Muscle layer of colon (tissue), 2 donors: ENCODE data around the gene COG5.
"Not testable (repeated sequence)": the region's sequence is repeated elsewhere in the genome, so short reads cannot be mapped to it uniquely, and the experiment has no call there.

ENCODE experiments used
- H3K27ac ChIP-seq: one replicate; pipeline ENCODE4 v1.7.0; 2013; ENCODE audit warnings: low read depth, mild to moderate bottlenecking, low read length, moderate library complexity
- H3K27me3 ChIP-seq, 2 donors: one replicate each; pipeline ENCODE4 v1.7.0; 2013; ENCODE audit warnings: low read length in 2 of 2, mild to moderate bottlenecking in 2 of 2; ENCODE audit not compliant: insufficient read depth in 2 of 2, control insufficient read depth in 1 of 2
- H3K36me3 ChIP-seq: one replicate; pipeline ENCODE4 v1.7.0; 2013; ENCODE audit warnings: mild to moderate bottlenecking, low read length; ENCODE audit not compliant: insufficient read depth
- H3K4me1 ChIP-seq: one replicate; pipeline ENCODE4 v1.7.0; 2013; ENCODE audit warnings: mild to moderate bottlenecking, low read length; ENCODE audit not compliant: insufficient read depth
- H3K4me3 ChIP-seq, 2 donors: one replicate each; pipeline ENCODE4 v1.7.0; 2013; ENCODE audit warnings: low read length in 2 of 2, low read depth in 1 of 2, mild to moderate bottlenecking in 1 of 2, moderate library complexity in 1 of 2
- H3K9ac ChIP-seq: one replicate; pipeline ENCODE4 v1.7.0; 2013; ENCODE audit warnings: low read length
- H3K9me3 ChIP-seq: one replicate; pipeline ENCODE4 v1.7.0; 2013; ENCODE audit warnings: mild to moderate bottlenecking, low read length
- donor health status: abdominal sarcoma.
- donor health status: Adenocarcinoma of cecum.

Gene COG5

GRCh38 chr7:107233174-107233573, 330.5 kb downstream of the COG5 start:
- H3K4me1 ChIP-seq = no peaks in the 10 kb centered on the region
- H3K27me3 ChIP-seq = no peaks in the 10 kb centered on the region
- no peaks in the 10 kb centered on the region for H3K36me3 ChIP-seq
- no peak overlapping the region for H3K27ac ChIP-seq
- no peaks in the 10 kb centered on the region for H3K9me3 ChIP-seq
- H3K4me3 ChIP-seq = no peak overlapping the region
- H3K9ac ChIP-seq = no peak overlapping the region

DNA sequence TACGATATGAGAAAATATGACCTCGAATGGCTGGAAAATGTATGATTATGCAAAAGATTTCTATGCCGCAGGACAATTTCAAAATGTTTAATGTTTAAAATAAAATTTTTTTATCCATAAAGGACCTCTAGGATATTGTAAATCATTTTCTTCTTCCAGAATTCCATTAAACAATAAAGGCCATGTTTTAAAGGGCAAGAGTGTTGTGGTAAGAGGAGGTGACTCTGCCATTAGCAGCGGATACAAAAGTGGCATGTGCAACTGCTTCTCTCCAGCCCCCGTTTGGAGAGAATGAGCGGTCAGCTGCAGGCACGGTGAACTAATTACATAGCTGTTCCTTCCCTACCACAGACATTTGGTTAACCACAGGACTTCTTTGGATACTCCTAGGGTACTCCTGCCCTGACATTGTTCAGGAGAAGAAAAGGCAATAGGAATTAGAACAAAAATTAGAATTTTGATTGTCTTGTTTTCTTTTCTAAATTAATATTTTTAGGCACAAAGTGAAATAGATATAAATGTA, 331.1 kb downstream of the COG5 start:
- Histone ChIP-seq H3K36me3 (no peaks in the 10 kb centered on the region), H3K9ac (no peak overlapping the region), H3K4me1 (no peaks in the 10 kb centered on the region), H3K4me3 (no peak overlapping the region), H3K27ac (no peak overlapping the region), H3K27me3 (no peaks in the 10 kb centered on the region), H3K9me3 (no peaks in the 10 kb centered on the region)

GRCh38 chr7:107230334-107230733, 333.4 kb downstream of the COG5 start:
- Histone ChIP-seq H3K36me3 (no peaks in the 10 kb centered on the region), H3K27me3 (no peaks in the 10 kb centered on the region), H3K4me3 (no peak overlapping the region), H3K27ac (no peak overlapping the region), H3K9me3 (no peaks in the 10 kb centered on the region), H3K4me1 (no peaks in the 10 kb centered on the region), H3K9ac (no peak overlapping the region)

DNA sequence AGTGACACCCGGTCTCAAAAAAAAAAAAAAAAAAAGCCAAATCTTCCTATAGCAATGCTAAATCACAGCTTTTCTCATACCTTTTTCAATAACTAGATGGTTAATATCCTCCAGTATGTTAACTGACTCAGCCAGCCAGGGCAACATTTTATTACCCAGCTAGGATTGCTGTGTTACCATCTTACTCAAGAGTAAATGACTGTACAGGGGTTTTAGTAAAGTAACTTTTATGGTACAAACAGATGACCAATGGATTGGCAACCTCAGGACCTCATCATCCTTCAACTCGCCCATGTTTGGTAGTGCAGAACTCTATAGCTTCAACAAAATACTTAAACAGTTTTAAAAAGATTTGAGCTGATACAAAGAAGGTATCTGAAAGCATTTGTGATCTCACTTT, 335.4 kb downstream of the COG5 start:
- H3K36me3 ChIP-seq = no peaks in the 10 kb centered on the region
- no peak overlapping the region for H3K27ac ChIP-seq
- H3K27me3 ChIP-seq = no peaks in the 10 kb centered on the region

GRCh38 chr7:107224374-107225223, 339.1 kb downstream of the COG5 start:
- no peak overlapping the region for H3K4me3 ChIP-seq
- no peak overlapping the region for H3K27ac ChIP-seq
- no peak overlapping the region for H3K9ac ChIP-seq
- no peaks in the 10 kb centered on the region for H3K36me3 ChIP-seq
- no peaks in the 10 kb centered on the region for H3K9me3 ChIP-seq
- H3K4me1 ChIP-seq = no peaks in the 10 kb centered on the region
- no peaks in the 10 kb centered on the region for H3K27me3 ChIP-seq

More for the DNA sequence above, 335.4 kb downstream of the COG5 start:
- no peaks in the 10 kb centered on the region for H3K4me1 ChIP-seq
- H3K9ac ChIP-seq = no peak overlapping the region
- H3K4me3 ChIP-seq = no peak overlapping the region
- no peaks in the 10 kb centered on the region for H3K9me3 ChIP-seq

- H3K9me3 ChIP-seq, H3K4me1 ChIP-seq, H3K4me3 ChIP-seq, H3K36me3 ChIP-seq, H3K9ac ChIP-seq, H3K27ac ChIP-seq, H3K27me3 ChIP-seq: not testable (repeated sequence)
Observed at GRCh38 chr7:107220806-107221205, 342.9 kb downstream of the COG5 start.

- Histone ChIP-seq H3K27me3 (no peaks in the 10 kb centered on the region), H3K4me3 (no peak overlapping the region), H3K9ac (no peak overlapping the region), H3K4me1 (no peaks in the 10 kb centered on the region), H3K9me3 (no peaks in the 10 kb centered on the region), H3K27ac (no peak overlapping the region), H3K36me3 (no peaks in the 10 kb centered on the region)
Observed at GRCh38 chr7:107220356-107220755, 343.4 kb downstream of the COG5 start.

- Histone ChIP-seq H3K9ac (no peak overlapping the region), H3K36me3 (no peaks in the 10 kb centered on the region), H3K27me3 (no peaks in the 10 kb centered on the region), H3K4me3 (no peak overlapping the region), H3K4me1 (no peaks in the 10 kb centered on the region), H3K9me3 (no peaks in the 10 kb centered on the region), H3K27ac (no peak overlapping the region)
Observed at GRCh38 chr7:107219563-107220244, 344.0 kb downstream of the COG5 start.

GRCh38 chr7:107213945-107214344, 349.8 kb downstream of the COG5 start:
- Histone ChIP-seq H3K27me3 (no peaks in the 10 kb centered on the region), H3K9ac (no peak overlapping the region), H3K4me1 (no peaks in the 10 kb centered on the region), H3K36me3 (peaks cover 21% of the 10 kb centered on the region), H3K4me3 (no peak overlapping the region), H3K9me3 (no peaks in the 10 kb centered on the region), H3K27ac (no peak overlapping the region)

DNA sequence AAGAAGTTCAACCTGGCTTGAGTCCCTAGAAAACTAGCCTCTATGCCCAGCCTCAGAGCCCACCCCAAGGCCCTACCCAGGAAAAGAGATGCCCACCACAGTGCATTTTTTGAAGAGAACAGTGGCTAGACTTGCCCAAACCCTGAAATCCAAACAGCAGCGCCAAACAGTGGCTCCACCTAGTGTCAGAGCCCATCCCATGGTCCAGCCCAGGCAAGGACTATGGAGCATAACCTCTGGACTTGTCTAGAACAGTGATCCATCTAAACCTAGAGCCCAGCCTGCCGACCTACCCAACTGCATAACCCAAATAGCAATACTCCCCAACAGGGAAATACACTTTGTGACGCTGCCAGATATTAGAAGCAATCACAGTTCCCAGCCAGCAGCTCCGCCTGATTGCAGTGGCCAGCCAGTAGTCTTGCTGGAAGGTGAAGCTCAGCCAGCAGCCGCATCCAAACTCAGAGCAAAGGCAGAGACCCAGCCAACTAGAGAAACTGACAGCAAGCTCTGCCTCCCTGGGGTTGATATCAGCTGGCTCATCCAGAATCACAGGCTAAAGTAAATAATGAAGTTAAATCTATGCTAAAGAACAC, 350.4 kb downstream of the COG5 start:
- Histone ChIP-seq H3K4me1 (no peaks in the 10 kb centered on the region), H3K9ac (no peak overlapping the region), H3K9me3 (no peaks in the 10 kb centered on the region), H3K27ac (no peak overlapping the region), H3K4me3 (no peak overlapping the region), H3K27me3 (no peaks in the 10 kb centered on the region), H3K36me3 (peaks cover 21% of the 10 kb centered on the region)

GRCh38 chr7:107212725-107213124, 351.0 kb downstream of the COG5 start:
- Histone ChIP-seq H3K9me3 (no peaks in the 10 kb centered on the region), H3K4me1 (no peaks in the 10 kb centered on the region), H3K4me3 (no peak overlapping the region), H3K9ac (no peak overlapping the region), H3K36me3 (peaks cover 21% of the 10 kb centered on the region), H3K27me3 (no peaks in the 10 kb centered on the region), H3K27ac (no peak overlapping the region)
